Ascending aorta (tissue), 2 donors: ENCODE data around the gene LINGO4. TPM values are rescaled to one million over a fixed set of nuclear protein-coding genes. Genes with fewer than 3 reads are reported as not detected.
A peak's percentile ranks its signal among the peaks of the same experiment; 100 is the strongest.

Experiments
- DNase-seq, 2 donors: peaks; one replicate each; pipeline ENCODE4 v3.0.0-alpha.2; 2019; ENCODE audit warnings: low spot score in 2 of 2
- H3K27ac ChIP-seq, 2 donors: fragments of 200-600 bp; sonication (generic); one replicate each; pipeline ENCODE4 v1.5.1; 2016 to 2017; ENCODE audit warnings: mild to moderate bottlenecking in 1 of 2
- H3K27me3 ChIP-seq: fragments of 200-600 bp; sonication (generic); one replicate; pipeline ENCODE4 v1.5.1; 2017
- H3K36me3 ChIP-seq, 2 donors: fragments of 200-600 bp; sonication (generic); one replicate each; pipeline ENCODE4 v1.5.1; 2016
- H3K4me1 ChIP-seq, 2 donors: fragments of 200-600 bp; sonication (generic); one replicate each; pipeline ENCODE4 v1.5.1; 2016 to 2017; ENCODE audit warnings: mild to moderate bottlenecking in 1 of 2
- H3K4me3 ChIP-seq, 2 donors: fragments of 200-600 bp; sonication (generic); one replicate each; pipeline ENCODE4 v1.5.1; 2016 to 2017; ENCODE audit warnings: mild to moderate bottlenecking in 1 of 2
- H3K9me3 ChIP-seq, 2 donors: fragments of 200-600 bp; sonication (generic); one replicate each; pipeline ENCODE4 v1.5.1; 2016
- CTCF ChIP-seq, 3 experiments: fragments of 200-600 bp in 2 of 3; fragments of 450-650 bp in 1 of 3; sonication (generic) in 2 of 3; IDR thresholded peaks; one replicate each; pipeline ENCODE4 v1.5.1; 2016 to 2019; ENCODE audit warnings: antibody characterized with exemption in 3 of 3, mild to moderate bottlenecking in 1 of 3, moderate library complexity in 1 of 3
- intact Hi-C: fragments of 100-400 bp; cut with DNase I; formaldehyde crosslinking; loops from one replicate; pipeline ENCODE4 v1.15.1; 2023
- total RNA-seq: library from RNA; depleted of rRNA; stranded (reverse); fragments of >200 nt; gene quantifications from one replicate; pipeline ENCODE4 v1.1.0, GENCODE V29; 2016

The LINGO4 gene
- total RNA-seq, 1 donor from 2014 or later, result not detected

DNA sequence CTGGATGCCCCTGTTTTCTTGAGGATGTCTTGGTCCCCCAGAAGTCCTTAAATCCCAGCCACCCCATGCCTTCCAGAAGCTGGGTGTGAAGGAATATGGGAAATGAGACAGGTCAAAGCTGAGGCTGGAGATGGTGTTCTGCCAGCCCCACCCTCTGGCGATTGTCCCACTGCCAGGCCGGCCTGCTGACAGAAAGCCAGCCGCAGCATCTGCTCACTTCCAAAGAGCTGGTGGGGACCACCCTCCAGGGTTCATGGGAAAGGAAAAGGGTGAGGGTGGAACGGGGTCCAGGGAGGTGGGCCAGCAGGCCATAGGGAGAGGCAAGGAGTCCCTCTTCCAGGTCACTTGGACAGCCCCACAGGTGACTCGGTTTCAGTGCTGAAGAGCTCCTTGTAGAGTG lies 1.9 kb upstream of the LINGO4 start:
- no peak overlapping the region for H3K4me3 ChIP-seq
- H3K27ac ChIP-seq, result no peak overlapping the region
- TF ChIP-seq CTCF (IDR thresholded peaks at IDR 0.05), result no peak
- no peaks in the 10 kb centered on the region for H3K36me3 ChIP-seq
- no peaks in the 10 kb centered on the region for H3K27me3 ChIP-seq
- no peaks in the 10 kb centered on the region for H3K9me3 ChIP-seq
- intact Hi-C loops, result no loop called here
- no peak for DNase-seq
- no peaks in the 10 kb centered on the region for H3K4me1 ChIP-seq

- H3K36me3 ChIP-seq, result no peaks in the 10 kb centered on the region
- H3K9me3 ChIP-seq, result no peaks in the 10 kb centered on the region
- no peaks in the 10 kb centered on the region for H3K4me1 ChIP-seq
- no peaks in the 10 kb centered on the region for H3K27me3 ChIP-seq
- H3K27ac ChIP-seq, result no peak overlapping the region
- no peak overlapping the region for H3K4me3 ChIP-seq
- intact Hi-C loops, result no loop called here
- no peak for DNase-seq
- no peak for TF ChIP-seq CTCF (IDR thresholded peaks at IDR 0.05)
These were observed 951 bp upstream of the LINGO4 start for GRCh38 chr1:151806170-151806569.

DNA sequence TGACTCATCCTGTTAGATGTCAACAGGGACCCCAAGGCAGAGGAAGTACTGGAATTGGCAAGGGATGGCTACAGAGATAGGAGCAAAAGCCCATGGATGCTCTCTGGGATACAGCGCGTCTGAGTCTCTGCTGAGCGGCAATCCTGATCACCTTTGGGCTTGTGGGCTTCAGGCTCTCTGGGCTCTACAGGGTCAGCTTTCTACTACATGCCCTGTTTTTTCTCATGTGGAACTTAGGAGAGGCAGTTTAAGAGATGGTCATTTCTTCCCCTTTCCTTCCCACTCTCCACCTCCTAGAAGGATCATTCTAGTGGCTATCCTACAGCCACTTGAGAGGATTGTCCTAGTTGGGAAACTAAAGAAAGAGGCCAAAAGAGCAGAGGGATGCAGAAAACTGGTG lies 1.3 kb downstream of the LINGO4 start:
- Histone ChIP-seq H3K4me3 (no peak overlapping the region), H3K27ac (no peak overlapping the region), H3K27me3 (no peaks in the 10 kb centered on the region), H3K9me3 (no peaks in the 10 kb centered on the region), H3K4me1 (no peaks in the 10 kb centered on the region), H3K36me3 (no peaks in the 10 kb centered on the region)
- TF ChIP-seq CTCF (IDR thresholded peaks at IDR 0.05), result no peak
- DNase-seq, result no peak
- intact Hi-C loops, result no loop called here

GRCh38 chr1:151803164-151803563 lies 2.1 kb downstream of the LINGO4 start:
- H3K4me1 ChIP-seq, result no peaks in the 10 kb centered on the region
- intact Hi-C loops, result no loop called here
- DNase-seq, result peak in 1 of 2 donors; percentile 35
- TF ChIP-seq CTCF (IDR thresholded peaks at IDR 0.05), result no peak
- no peak overlapping the region for H3K27ac ChIP-seq
- H3K9me3 ChIP-seq, result no peaks in the 10 kb centered on the region
- no peaks in the 10 kb centered on the region for H3K27me3 ChIP-seq
- H3K36me3 ChIP-seq, result no peaks in the 10 kb centered on the region
- no peak overlapping the region for H3K4me3 ChIP-seq

DNA sequence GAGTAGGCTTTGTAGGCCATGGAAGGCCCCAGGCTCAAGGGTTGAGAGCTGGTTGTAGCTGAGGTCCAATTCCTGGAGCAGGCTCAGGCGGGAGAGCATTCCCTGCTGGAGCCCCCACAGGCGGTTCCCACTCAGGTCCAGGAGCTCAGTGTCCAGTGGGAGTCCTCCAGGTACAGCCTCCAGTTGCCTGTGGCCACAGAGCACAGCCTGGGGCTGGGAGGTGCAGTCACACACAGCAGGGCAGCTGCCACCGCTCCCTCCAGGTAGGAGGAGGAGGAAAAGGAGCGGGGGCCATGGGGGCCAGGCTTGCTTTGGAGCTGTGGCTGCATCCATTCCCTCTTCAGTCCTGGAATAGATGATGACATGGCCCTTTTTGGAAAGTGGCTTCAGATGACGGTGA lies 2.8 kb downstream of the LINGO4 start:
- DNase-seq, result peak in 1 of 2 donors; percentile 50
- no peaks in the 10 kb centered on the region for H3K4me1 ChIP-seq
- intact Hi-C loops, result no loop called here
- no peaks in the 10 kb centered on the region for H3K36me3 ChIP-seq
- H3K4me3 ChIP-seq, result no peak overlapping the region
- H3K27ac ChIP-seq, result no peak overlapping the region
- H3K27me3 ChIP-seq, result no peaks in the 10 kb centered on the region
- no peaks in the 10 kb centered on the region for H3K9me3 ChIP-seq
- TF ChIP-seq CTCF (IDR thresholded peaks at IDR 0.05), result no peak

DNA sequence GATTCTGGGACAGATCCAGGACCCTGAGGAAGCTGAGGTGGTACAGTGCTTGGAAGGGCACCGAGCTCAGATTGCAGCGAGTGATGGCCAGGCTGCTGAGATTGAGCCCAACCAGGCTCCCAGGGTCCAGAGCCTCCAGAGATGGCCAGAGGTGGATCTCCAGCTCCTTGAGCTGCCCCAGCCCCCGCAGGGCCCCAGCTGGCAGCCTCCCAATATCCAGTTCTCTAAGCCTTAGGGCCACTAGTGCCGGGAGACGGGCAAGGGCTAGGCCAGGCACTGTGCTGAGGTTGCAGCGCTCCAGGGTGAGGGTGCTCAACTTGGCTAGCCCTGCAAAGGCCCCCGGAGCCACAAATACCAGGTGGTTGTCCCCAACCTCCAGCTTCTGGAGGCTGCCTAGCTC lies 3.4 kb downstream of the LINGO4 start:
- H3K27ac ChIP-seq, result no peak overlapping the region
- no peak overlapping the region for H3K4me3 ChIP-seq
- intact Hi-C loops, result no loop called here
- H3K36me3 ChIP-seq, result no peaks in the 10 kb centered on the region
- no peaks in the 10 kb centered on the region for H3K27me3 ChIP-seq
- DNase-seq, result peak in 1 of 2 donors; percentile 47
- TF ChIP-seq CTCF (IDR thresholded peaks at IDR 0.05), result no peak
- H3K9me3 ChIP-seq, result no peaks in the 10 kb centered on the region
- no peaks in the 10 kb centered on the region for H3K4me1 ChIP-seq
